SH-SY5Y (cell line): ENCODE data around the gene MYL12A.

ENCODE experiments used
- GATA2 ChIP-seq: IDR thresholded peaks from 2 replicates; pipeline ENCODE4 v1.6.1; 2011; ENCODE audit warnings: mild to moderate bottlenecking, low read depth, low read length
- GATA3 ChIP-seq: IDR thresholded peaks from 2 replicates; pipeline ENCODE4 v1.6.1; 2011; ENCODE audit warnings: low read depth, mild to moderate bottlenecking, low read length, moderate library complexity

The MYL12A gene

GRCh38 chr18:3219241-3219630, 28.4 kb upstream of the MYL12A start:
- TF ChIP-seq GATA2 (no peak), GATA3 (no peak)

DNA sequence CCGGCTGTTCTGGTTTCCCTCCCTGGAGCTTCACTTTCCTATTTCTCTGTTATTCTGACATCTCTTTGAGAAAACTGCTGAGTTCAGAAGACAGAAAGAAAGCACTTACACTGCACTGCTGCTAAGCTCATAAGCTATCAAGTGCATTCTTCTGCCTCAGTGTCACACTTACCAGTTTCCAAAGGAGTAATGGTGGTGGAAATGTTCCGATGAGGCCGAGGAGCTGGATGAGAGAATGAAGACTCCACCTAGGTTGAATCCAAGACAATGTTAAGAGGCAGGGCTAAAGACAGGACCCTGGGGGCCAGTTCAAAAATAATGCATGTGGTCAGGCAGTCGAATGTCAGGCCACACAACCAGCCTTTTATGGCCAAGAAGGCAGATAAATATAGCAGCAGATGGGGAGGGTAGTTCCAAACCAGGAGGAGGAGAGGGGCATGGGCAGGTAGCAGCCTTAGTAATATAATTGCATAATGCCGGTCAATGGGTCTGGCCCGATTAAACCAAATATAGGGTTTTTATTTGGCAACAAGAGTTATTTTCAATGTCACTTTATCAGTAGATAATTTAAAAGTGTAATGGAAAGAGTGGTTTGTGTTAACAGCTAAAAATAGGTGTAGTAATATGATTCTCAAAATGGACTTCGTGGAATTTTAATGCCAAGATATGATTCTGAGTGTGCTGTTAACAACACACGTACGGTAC, 27.8 kb upstream of the MYL12A start, which contains the start of gene MYOM1:
TSS of gene MYOM1 (minus strand) at position 338 of the 705 bp plus-strand sequence. CDS start 4,745 bp downstream, outside the sequence.
- no peak for TF ChIP-seq GATA3
- no peak for TF ChIP-seq GATA2

DNA sequence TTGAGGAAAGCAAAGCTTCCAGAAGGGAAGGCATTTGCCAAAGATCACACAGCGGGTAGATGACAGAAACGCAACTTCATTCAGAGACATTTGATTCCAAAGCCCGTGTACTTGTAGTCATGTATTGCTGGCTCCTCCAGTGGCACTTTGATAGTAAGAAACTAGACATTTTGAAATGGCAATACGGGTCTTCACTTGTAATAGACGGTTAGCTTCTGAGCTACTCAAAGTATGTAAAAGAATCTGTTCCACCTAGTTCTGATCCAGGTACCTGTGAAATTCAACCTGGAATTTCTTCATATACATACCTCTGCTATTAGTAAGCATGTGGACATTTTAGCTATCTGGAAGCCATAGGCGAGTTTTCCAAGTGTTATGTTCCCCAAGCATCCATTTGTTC, 26.1 kb upstream of the MYL12A start:
- TF ChIP-seq GATA2, result no peak
- no peak for TF ChIP-seq GATA3

DNA sequence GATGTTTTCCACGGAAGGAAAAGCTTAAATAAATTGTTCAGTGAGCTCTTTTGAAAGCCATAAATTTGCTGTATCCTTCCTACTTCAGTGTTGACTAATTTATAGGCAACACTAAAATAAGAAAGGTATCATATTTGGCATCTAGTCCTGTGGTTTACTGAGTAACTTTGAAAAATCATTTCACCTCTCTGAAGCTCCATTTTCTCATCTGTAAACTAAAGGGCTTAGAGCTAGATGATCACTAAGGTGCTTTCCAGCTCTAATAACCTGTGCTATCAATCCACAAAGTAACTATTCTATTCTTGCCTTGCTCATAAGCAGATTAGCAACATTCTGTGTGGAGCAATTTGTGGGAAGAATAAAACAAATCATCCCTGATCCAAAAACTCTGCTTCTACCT, 24.2 kb upstream of the MYL12A start:
- TF ChIP-seq GATA3 (no peak), GATA2 (no peak)

DNA sequence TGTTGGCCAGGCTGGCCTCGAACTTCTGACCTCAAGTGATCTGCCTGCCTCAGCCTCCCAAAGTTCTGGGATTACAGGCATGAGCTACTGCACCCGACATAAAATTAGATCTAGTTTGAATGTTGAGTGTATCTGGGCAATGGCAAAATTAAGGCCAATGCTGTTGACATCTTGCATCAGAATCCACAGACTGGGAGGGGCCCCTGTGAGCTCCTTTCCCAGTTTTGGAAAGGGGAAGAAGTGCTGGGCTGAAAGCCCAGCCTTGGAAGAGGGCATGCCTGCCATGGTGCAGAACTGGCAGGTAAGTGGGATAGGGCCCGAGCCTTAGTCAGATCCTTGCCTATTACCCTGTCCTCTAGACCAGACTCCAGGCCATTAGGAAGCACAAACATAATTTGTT, 23.4 kb upstream of the MYL12A start:
- no peak for TF ChIP-seq GATA2

DNA sequence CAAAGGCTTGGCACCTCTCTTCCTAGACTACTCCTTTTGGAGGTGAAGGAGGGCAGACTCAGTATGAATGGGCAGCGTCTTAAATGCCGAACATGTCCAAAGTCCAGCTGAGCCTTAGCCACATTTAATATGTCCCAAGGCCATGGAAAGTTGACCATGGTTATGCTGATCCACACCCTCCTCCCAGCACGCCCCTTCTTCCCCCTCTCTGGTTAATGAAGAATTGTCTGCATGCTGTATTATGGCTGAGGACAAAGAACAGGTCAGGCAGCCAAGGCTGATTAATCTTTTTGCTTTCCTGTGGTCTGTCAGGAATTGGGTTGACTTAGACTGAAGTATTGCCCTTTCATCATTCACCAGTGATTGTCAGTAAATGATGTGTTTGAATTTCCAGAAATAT, 22.0 kb upstream of the MYL12A start:
- TF ChIP-seq GATA3 (no peak), GATA2 (no peak)

GRCh38 chr18:3226048-3226447, 21.6 kb upstream of the MYL12A start:
- TF ChIP-seq GATA2 (no peak), GATA3 (no peak)

DNA sequence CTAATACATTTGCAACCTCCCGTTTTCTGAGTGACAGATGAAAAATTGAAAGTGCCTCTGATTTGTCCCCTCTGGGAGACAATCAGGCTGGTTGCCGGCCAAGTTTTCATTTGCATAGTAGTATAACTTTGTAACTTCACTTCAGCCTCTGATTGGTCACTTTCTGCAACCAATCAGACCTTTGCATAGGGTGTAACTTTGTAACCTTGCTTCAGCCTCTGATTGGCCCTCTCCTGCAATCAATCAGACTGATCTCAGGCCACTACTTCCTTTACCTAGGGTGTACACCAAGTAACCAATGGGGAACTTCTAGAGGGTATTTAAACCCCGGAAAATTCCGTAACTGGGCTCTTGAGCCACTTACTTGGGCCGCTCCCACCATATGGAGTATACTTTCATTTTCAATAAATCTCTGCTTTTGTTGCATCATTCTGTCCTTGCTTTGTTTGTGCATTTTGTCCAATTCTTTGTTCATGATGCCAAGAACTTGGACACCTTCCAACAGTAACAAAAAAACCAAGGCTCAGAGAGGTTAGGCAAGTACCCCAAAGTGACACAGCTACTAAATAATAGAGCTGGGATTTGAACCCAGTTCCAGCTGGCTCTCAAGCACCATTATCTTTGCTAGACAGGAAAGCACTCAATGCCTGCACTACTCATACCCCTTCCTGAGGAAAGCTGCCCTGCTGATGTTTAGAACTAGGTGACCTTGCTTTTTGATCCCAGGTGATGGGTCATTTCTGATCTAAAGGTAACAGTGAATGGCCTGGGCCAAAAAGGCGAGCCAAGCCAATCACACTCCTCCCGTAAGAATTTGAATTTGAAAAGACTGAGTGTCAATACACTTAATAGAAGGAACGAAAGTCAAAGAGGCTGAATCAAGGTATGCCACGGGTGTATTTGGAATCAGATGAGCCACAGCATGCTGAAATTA, 16.9 kb upstream of the MYL12A start:
- TF ChIP-seq GATA3 (no peak), GATA2 (no peak)

GRCh38 chr18:3233004-3233403, 14.6 kb upstream of the MYL12A start:
- TF ChIP-seq GATA3 (no peak), GATA2 (no peak)

GRCh38 chr18:3233433-3234168, 14.0 kb upstream of the MYL12A start:
- TF ChIP-seq GATA2 (no peak), GATA3 (no peak)

DNA sequence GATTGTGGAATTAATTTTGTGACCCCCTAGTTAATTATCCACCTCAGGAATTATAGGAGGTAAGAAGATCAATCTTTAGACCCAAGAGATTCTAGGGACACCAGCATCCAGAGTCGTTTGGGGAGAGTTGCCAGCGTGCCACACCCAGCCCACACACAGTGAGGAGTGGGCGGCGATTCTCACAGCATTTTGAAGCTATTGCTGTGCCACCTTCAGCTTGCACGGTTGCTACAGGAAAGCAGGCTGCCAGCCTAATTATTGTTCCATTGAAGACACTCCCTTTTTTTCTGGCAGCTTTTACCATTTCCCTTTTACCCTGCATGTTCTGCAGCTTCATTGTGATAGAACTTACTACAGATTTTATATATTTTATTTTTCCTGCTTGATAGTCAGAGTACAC, 13.1 kb upstream of the MYL12A start:
- TF ChIP-seq GATA3, result no peak
- no peak for TF ChIP-seq GATA2

GRCh38 chr18:3235846-3236245, 11.8 kb upstream of the MYL12A start:
- TF ChIP-seq GATA3 (no peak), GATA2 (no peak)

DNA sequence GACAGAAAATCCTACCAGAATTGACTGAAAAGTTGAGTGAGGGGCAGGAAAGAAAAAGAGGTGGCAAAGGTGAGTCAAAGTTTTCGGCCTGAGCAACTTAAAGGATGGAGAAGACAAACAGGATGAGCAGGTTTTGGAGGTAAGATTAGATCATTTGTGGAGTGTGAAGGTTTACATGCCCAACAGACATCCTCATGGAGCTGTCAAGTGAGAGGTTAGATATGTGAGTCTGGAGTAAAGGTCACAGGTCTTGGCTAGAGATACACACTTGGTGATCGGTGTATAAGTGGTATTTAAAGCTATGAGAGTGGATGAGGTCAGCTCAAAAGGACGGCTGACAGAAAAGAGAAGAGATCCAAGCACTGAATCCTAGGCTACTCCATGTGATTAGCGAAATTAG, 11.1 kb upstream of the MYL12A start:
- no peak for TF ChIP-seq GATA3
- no peak for TF ChIP-seq GATA2

GRCh38 chr18:3238742-3239141, 8.9 kb upstream of the MYL12A start:
- TF ChIP-seq GATA3 (no peak), GATA2 (no peak)

DNA sequence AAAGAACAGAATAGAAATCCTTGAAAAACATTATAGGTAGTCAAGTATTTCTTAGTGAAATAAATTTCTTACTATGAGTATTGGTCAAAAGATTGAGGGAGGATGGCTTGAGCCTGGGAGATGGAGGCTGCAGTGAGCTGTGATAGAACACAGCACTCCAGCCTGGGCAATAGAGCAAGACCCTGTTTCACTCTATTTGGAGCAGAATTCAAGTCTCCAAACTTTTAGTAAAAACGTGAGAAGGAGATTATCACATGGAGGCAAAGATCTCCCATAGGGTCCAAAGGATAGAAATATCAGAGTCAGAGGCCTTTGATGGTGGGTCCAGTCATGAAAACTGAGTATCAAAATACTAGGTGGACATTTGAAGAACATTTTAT, 2.4 kb upstream of the MYL12A start:
- TF ChIP-seq GATA3, result no peak
- TF ChIP-seq GATA2, result no peak
